D341Med (cell line): ENCODE results near the gene TASOR2.
A peak's percentile ranks its signal among the peaks of the same experiment; 100 is the strongest.

Experiments
- DNase-seq: peaks from one replicate; pipeline ENCODE4 v3.0.0; 2012; ENCODE audit warnings: low spot score

The TASOR2 gene

DNA sequence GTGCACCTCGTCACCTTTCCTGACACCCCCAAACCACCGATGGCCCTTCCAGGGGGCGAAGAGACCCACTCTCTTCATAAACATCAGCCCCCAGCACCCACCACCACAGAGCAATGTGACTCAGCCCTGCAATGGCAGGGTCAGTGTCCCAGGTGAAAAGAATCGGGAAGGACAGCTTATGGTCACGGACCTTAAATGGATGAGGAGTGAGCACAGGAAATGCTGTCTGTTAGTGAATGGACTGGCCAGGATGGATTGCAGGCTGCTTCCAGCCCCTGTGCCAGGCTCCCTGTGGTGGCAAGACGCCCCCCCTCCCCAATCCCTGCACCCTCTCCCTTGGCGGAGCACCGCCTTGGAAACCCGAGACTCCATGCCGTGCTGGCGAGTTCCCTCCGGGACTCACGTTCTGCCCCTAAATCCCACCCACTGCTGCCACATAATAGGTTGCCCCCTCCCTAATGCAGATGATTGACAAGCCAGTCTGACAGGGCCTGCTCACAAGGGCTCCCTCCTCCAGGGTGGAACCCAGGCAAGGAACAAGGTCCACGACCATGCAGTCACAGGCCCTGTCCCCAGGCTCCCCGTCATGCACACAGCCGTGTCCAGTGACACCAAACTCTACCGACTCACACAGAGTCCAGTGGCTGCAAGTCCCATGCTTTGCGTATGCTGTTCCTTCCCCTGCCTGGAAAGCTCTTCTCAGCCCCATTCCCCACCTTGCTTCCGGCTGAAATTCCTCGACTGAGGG, 25.6 kb upstream of the TASOR2 start:
- DNase-seq, result no peak

DNA sequence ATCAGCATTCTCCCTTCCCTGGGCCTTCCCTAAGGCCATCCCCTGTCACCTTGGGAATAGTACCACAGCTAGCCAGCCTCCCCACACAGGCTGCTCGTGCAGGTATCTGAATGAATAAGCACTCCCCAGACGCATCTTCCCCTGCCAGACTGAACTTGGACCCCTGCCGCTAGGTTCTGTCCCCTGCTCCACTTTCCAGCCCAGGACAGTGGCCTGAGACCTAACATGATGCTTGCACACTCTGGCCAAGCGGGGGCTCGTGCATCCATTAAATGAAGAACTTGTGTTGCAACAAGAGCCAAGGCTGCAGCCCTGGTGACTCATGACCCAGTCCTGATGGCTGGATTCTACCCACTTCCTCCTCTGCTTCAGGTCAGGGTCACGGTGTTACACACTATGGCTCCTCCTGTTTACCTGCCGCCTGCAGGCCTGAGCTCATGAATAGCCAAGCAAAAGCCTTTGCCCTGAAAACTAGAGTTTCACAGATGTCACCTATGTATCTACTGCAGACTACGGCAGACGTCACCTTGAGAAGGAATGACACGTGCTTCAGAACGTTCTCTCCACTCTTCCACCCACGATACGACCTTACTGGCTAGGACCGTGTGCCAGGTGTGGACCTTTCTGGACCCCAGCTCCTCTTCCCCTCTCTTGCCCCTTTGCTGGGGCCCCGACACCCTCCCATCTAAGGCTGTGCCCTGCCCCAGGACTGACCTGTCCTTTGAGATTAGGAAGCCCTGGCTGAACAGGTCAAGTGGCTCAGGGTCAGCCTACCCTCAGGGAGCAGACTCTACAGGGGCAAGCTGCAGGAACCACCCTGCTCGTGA, 24.7 kb upstream of the TASOR2 start:
- DNase-seq, result no peak

GRCh38 chr10:5661043-5661442, 23.6 kb upstream of the TASOR2 start:
- DNase-seq, result no peak

GRCh38 chr10:5662708-5663579, 21.7 kb upstream of the TASOR2 start:
- DNase-seq, result no peak

DNA sequence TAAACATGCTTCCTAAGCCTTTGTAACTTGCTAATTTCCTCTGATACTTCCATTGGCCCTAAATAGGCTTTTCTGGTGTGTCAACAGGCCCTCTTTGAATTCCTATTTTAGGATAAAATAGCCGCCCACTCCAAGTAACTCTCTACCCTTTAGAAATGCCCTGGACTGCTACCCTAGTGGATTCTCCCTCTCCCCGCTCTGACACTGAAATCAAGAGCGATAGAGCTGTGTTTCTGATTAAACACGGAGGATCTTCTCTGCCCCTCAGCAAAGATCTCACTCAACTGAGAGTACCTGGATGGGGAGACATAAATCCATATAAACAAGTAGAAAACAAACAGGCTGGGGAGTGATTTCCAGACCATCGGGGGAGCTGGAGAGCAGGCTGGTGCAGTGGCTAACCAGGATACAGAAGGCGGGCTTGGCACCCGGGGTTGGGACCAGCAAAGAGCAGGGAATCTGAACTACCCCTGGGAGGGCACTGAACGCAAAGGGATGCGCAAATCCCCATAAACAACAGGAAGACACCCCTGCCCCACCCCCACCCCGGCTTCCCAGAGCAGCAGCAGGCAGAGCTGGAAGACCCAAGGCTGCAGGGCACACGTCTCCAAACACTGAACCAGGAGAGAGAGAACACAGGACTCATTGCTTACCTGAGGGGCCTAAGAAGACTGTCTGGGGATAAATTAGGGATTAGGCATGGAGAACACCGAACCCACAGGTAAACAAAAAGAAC, 20.8 kb upstream of the TASOR2 start:
- no peak for DNase-seq

GRCh38 chr10:5665373-5666007, 19.1 kb upstream of the TASOR2 start:
- no peak for DNase-seq

- peak; percentile 93 for DNase-seq
Measured at GRCh38 chr10:5666008-5666840, 18.4 kb upstream of the TASOR2 start, which contains the start of gene ASB13. TSS of gene ASB13 (minus strand) at chr10:5666595. CDS start at chr10:5666551, 44 bp downstream.

DNA sequence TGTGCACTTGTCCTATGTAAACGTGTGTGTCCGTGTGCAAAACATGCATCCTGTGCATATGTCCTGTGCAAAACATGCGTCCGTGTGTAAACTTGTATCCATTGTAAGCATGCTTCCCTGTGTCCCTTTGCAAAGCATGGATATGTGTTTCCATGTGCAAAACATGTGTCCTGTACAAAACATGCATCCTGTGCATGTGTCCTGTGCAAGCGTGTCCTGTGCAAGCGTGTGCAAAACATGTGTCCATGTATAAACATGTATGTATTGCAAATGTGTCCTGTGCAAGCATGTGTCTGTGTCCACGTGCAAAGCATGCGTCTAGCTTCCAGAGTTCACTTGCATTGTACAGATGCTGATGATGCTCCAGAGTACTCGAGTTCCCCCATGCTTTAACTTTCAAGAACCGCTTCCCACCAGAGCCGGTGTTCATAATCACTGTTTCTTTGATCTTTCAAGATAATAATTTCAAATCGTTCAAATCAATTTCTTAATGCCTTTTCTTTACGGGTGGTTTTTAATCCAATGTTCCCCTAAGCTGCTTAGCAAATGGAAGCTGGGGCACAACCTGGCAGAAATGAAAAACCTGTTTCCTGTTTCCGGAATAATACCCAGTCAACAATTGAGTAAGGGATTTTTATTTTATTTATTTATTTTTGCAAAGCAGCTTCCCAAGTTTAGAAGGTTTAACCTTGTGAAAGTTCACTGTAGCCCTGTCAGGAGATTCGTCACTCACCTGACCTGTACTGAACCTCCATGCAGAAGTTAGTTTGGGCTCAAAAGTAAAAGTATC, 17.6 kb upstream of the TASOR2 start:
- DNase-seq, result no peak

DNA sequence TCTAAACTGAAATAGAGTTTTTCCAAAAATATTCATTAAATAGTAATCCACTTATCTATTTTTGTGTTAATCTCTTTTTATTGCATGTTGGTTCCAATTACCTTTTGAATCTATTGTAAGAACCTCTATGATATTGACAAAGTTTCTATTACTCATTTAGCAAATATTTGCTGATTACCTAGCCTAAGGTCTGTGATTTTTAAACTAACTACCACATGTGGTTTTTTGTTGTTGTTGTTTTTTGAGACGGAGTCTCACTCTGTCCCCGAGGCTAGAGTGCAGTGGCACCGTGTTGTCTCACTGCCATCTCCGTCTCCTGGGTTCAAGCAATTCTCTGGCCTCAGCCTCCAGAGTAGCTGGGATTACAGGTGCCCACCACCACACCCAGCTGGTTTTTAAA, 16.2 kb upstream of the TASOR2 start:
- no peak for DNase-seq

DNA sequence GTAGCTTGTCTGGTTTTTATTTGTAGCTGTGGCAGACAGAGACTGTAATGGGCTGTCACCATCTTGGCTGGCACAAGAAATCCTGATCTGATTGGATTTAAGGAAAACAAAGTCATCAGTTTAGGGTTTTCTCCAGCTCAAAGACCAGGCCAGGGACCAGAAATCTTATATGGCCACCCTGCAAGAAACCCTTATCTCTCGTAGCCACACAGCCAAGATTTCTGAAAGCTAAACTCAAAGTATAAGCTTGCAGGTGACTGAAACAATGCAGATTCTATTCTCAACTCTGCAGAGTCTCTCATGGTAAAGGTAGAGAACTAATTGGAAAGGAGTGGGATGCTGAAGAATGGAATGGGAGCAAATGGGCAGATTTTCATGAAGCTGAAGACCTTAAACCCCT, 15.0 kb upstream of the TASOR2 start:
- no peak for DNase-seq

DNA sequence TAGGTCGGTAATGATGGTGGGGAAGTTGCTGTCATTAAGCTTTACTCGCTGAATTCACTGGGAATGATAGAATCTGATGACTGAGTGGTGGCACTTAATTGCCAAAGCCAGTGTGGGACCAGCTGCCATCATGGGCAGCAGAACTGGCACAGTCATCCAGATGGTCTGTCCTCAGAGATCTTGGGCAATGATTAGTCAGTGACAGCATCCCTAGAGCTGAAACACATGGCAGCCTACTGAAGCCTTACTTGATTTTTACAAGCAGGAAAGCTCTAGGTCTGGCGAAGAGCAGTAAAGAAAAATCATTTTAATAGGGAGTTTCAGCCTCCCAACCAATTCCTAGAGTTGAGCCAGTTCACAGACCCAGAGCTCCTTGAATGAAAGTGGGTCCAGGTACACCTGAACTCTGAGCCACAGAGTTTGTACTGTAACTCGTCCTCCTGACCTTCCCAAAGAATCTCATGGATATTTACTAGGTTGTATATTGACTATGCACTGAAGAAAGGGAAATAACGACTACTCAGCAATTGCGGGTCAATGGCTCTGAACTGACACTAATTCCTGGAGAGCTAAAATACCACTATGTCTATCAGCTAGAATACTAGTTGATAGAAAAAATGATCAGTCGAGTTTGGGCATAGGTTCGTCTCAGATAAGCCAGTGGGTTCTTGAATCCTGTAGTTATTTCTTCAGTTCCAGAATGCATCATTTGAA, 13.8 kb upstream of the TASOR2 start:
- DNase-seq, result no peak

DNA sequence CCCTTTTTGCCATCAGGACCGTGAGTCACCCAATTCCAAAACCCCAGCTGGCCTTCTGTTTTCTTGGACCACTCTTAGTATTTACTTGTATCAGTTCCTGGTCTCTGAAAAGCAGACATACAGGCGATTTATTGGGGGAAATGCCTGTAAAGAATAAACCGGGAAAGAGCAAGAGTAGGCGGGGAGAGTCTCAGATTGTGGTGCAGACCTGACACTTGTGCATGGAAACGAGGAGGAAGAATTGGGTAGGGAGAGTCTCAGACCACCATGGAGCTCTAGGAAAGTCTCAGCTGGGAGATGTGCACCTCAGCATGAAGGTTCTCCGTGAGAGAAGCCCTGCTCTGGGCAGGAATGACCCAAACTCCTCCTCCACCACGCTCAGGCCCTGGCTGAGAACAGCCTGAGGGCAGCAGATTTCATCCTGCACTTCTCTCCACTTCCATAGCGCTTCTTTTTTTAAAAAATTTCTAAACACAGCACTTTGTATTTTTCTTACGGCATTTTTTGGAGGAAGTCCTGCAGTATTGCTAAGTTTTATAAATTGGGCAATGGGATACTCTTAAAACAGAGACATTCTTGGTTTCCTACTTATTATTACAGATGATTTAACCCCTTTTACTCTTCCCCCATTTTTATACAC, 6.1 kb upstream of the TASOR2 start:
- DNase-seq, result no peak

- no peak for DNase-seq
Measured at GRCh38 chr10:5679037-5679435, 5.6 kb upstream of the TASOR2 start.

- DNase-seq, result no peak
Measured at GRCh38 chr10:5679606-5680005, 5.0 kb upstream of the TASOR2 start.

DNA sequence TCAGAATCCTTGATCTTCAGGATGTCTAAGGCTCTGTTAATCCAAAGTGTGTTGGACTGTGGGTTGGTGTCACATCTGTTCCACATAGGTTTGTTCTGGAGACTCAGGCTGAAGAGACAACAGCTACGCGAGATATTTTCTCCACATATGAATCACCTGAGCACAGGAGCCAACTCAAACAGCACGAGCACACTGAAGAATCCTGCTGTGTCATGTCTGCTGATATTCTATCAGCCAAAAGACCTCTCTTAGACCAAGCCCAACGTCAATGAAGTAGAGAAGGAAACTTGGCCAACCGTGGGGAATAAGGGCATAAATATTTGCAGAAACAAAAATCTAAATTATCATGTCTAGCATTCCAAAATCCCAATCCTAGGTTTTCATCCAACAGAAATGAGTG, 2.7 kb upstream of the TASOR2 start:
- no peak for DNase-seq

GRCh38 chr10:5683065-5683464, 1.6 kb upstream of the TASOR2 start:
- DNase-seq, result no peak

GRCh38 chr10:5684971-5685763, 529 bp downstream of the TASOR2 start:
- peak; percentile 61 for DNase-seq
